Prostate gland (tissue), 2 donors: ENCODE results near the gene TBC1D3G. TPM values are rescaled to one million over a fixed set of nuclear protein-coding genes. Genes with fewer than 3 reads are reported as not detected.
"Not testable (repeated sequence)": the region's sequence is repeated elsewhere in the genome, so short reads cannot be mapped to it uniquely, and the experiment has no call there.

Experiments
- DNase-seq: peaks from one replicate; pipeline ENCODE4 v3.0.0-alpha.2; 2019; ENCODE audit warnings: low spot score
- H3K27ac ChIP-seq, 2 donors: fragments of 200-600 bp; sonication (generic); 2 replicates each; pipeline ENCODE4 v1.5.1; 2017 to 2019
- H3K27me3 ChIP-seq: fragments of 200-600 bp; sonication (generic); replicated peaks from 2 replicates; pipeline ENCODE4 v1.5.1; 2019; ENCODE audit not compliant: insufficient read depth
- H3K36me3 ChIP-seq, 2 donors: fragments of 200-600 bp; sonication (generic); 1 replicate in 1 of 2; 2 replicates in 1 of 2; pipeline versions ENCODE4 v1.5.1 to v1.8.1; 2017 to 2019
- H3K4me1 ChIP-seq: fragments of 200-600 bp; sonication (generic); replicated peaks from 2 replicates; pipeline ENCODE4 v1.5.1; 2019
- H3K4me3 ChIP-seq, 2 donors: fragments of 200-600 bp; sonication (generic); 2 replicates each; pipeline ENCODE4 v1.5.1; 2017 to 2019
- H3K9me3 ChIP-seq: fragments of 200-600 bp; sonication (generic); 2 replicates; pipeline ENCODE4 v1.5.1; 2017
- WGBS: methylation state at CpG from one replicate; pipeline ENCODE4 v1.1.5; 2018; 5-methylcytosine and 5-hydroxymethylcytosine counted together
- intact Hi-C: fragments of 100-400 bp; cut with DNase I; formaldehyde crosslinking; loops from one replicate; pipeline ENCODE4 v1.14.2; 2022
- small RNA-seq, 2 donors: library from RNA; depleted of rRNA; stranded (forward); fragments of <200 nt; gene quantifications; one replicate each; pipeline ENCODE3, GENCODE V24; 2016
- total RNA-seq, 2 donors: library from RNA; depleted of rRNA; stranded (reverse); fragments of >200 nt; gene quantifications; one replicate each; pipeline ENCODE4 v1.1.0, GENCODE V29; 2016

TBC1D3G gene
- 1 to 10 TPM in 1 of 2 donors, not detected in 1; 8.7 TPM for total RNA-seq

DNA sequence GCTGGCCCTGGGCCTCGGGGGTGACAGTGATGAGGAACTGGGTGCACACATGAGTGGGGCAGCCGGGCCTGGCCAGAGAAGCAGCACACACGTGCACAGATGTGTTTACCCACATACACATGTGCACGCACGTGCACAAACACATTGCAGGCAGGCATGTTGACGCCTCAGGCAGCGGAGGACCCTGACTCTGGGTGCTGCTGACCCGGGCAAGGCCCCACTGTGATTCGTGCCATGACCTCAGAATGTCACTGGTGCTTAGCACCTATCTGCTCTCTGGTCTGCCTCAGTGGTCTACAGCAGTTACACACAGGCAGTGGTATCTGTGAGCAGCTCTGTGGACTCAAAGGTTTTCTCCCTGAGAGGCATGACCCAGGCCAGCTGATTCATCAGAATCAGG lies at the start of gene TBC1D3G:
TBC1D3G (plus strand) TSS at position 301 of the 400 bp plus-strand sequence. CDS start 1,528 bp downstream, outside the sequence.
- intact Hi-C loops, H3K36me3 ChIP-seq, H3K27ac ChIP-seq, DNase-seq, H3K27me3 ChIP-seq, H3K4me3 ChIP-seq, H3K4me1 ChIP-seq, H3K9me3 ChIP-seq: not testable (repeated sequence)
- no CpG with 5 or more reads among the region's 9 CpGs for WGBS

DNA sequence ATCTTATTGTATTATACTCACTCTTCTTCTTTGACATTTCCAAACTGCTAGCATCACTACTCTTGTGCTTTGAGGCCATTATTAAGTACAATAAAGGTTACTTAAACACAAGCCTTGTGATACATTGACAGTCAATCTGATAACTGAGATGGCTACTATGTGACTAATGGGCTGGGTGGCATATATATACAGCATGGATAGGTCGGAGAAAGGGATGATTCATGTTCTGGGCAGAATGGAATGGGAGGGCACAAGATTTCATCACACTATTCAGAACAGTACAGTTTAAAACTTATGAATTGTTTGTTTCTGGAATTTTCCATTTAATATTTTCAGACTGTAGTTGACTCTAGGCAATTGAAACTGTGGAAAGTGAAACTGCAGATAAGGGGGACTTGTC lies 40.4 kb upstream of the TBC1D3G start:
- H3K4me1 ChIP-seq, H3K4me3 ChIP-seq, intact Hi-C loops, H3K27ac ChIP-seq, H3K27me3 ChIP-seq, H3K36me3 ChIP-seq, DNase-seq, H3K9me3 ChIP-seq: not testable (repeated sequence)
- no CpG with 5 or more reads among the region's 1 CpG for WGBS

DNA sequence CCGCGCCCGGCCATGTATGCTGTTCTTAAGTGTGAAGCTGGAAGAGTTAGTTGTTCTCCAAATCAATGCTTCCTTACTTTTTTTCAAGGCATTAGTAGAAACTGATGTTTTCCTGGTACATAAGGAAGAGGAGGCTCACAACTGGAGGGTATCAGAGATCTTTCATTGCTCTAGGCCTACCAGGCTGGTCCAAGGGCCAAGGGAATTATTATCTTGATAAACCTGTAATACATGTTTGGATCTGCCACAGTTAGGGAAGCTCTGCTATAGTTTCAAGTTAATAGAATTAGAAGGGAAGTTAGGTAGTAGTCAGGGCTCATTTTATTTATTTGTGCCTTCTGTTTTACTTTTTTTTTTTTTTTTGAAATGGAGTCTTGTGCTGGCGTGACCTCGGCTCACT lies 39.5 kb upstream of the TBC1D3G start:
- intact Hi-C loops, H3K9me3 ChIP-seq, H3K4me1 ChIP-seq, H3K36me3 ChIP-seq, DNase-seq, H3K27ac ChIP-seq, H3K27me3 ChIP-seq, H3K4me3 ChIP-seq: not testable (repeated sequence)
- 64% methylated on average over 2 of the region's 5 CpGs for WGBS

DNA sequence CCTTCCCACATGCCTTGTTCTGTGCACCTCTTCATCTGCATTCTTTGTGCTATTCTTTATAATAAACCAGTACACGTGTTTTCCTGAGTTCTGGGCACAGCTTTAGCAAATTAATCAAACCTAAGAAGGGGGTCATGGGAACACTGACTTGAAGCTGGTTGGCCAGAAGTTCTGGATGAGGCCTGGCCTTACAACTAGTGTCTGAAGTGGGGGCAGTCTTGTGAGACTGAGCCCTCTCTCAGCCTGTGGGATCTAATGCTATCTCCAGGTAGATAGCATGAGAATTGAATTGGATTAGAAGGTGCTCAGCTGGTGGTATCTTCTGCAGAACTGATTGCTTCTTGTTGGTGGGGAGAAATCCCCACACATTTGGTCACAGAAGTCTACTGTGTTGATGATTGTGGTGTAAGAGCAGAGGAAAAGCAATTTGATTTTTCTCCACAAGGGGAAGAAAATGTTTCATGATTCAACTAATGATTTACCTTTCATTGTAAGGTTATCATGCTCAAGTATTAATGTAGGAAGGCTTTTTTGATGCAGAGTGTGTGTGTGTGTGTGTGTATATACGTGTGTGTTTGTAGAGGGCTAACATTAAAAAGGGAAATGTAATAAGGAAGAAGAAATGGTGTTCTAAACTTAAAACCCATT lies 33.6 kb upstream of the TBC1D3G start:
- H3K9me3 ChIP-seq, H3K27ac ChIP-seq, H3K27me3 ChIP-seq, H3K4me3 ChIP-seq, DNase-seq, H3K4me1 ChIP-seq, intact Hi-C loops, H3K36me3 ChIP-seq: not testable (repeated sequence)
- WGBS: 62% methylated on average over 1 of the region's 2 CpGs

DNA sequence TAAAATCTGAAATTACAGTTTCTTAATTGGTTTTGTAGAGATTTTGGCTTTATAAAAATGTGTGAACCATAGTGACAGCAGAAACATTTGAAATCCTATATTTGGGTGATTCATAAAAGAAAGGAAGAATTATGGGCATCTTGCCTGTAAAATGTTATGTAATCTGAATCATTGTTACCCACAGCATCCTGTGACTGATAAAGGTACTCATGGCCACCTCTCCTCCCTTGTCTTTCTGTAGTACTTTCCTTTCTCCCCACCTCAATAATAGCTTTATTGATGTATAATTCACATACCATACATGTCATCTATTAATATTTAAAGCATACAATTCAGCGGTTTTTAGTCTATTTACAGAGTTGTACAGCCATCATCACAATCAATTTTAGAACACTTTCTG lies 28.5 kb upstream of the TBC1D3G start:
- H3K27ac ChIP-seq, H3K4me3 ChIP-seq, H3K36me3 ChIP-seq, intact Hi-C loops, H3K9me3 ChIP-seq, H3K4me1 ChIP-seq, DNase-seq, H3K27me3 ChIP-seq: not testable (repeated sequence)
- no CpG with 5 or more reads among the region's 1 CpG for WGBS

DNA sequence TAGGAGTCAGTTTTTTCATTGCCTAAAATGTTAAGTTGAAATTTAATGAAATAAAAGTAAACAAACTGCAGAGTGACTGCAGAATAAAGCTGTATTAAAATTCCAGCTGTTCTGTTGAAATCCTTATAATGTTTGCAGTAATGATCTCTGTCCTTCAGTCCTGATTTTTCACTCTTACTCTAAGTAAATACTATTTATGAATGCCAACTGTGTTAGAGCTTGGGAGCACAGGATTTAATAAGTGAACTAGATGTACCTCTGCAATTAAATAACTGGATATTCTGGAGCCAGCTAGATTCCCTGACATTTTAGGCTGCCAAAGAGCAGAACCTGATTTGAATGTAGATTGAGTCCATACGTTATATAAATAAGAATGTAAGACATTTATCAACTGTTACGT lies 7.9 kb upstream of the TBC1D3G start:
- DNase-seq, H3K4me3 ChIP-seq, H3K36me3 ChIP-seq, H3K27me3 ChIP-seq, H3K4me1 ChIP-seq, H3K9me3 ChIP-seq, H3K27ac ChIP-seq, intact Hi-C loops: not testable (repeated sequence)
- no CpG with 5 or more reads among the region's 2 CpGs for WGBS

DNA sequence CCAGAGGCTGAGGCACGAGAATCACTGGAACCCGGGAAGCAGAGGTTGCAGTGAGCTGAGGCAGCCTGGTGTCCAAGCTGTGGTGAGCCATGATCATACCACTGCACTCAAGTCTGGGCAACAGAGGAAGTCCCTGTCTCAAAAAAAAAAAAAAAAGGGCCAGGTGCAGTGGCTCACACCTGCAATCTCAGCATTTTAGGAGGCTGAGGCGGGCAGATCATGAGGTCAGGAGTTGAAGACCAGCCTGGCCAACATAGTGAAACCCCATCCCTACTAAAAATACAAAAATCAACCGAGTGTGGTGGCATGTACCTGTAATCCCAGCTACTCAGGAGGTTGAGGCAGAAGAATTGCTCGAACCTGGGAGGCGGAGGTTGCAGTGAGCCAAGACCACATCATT lies 38.8 kb downstream of the TBC1D3G start:
- H3K4me3 ChIP-seq, H3K27ac ChIP-seq, H3K36me3 ChIP-seq, DNase-seq, H3K9me3 ChIP-seq, intact Hi-C loops, H3K4me1 ChIP-seq, H3K27me3 ChIP-seq: not testable (repeated sequence)
- WGBS: 66% methylated on average over 2 of the region's 6 CpGs

DNA sequence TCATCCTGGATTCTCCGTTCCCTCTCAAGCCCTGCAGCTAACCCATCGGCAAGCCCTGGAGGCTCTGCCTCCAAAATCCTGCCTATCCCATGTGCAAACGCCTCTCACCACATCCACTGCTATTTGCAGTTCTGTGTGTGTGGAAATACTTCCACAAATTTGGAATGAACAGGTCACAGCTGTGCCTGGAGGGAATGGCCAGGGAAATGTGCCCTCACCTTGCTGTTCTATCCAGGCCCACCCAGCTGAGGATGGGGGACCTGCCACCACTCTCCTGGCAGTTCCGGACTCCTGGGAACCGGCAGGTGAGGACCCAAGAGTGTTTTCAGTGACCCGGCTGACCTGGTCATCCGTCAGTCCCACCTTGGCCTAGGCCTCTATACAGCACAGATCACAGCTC lies 52.3 kb downstream of the TBC1D3G start:
- no CpG with 5 or more reads among the region's 7 CpGs for WGBS
- DNase-seq: not testable (repeated sequence)

More for the DNA sequence above, 52.3 kb downstream of the TBC1D3G start:
- H3K4me3 ChIP-seq, H3K27ac ChIP-seq, H3K4me1 ChIP-seq, H3K9me3 ChIP-seq, H3K27me3 ChIP-seq, intact Hi-C loops, H3K36me3 ChIP-seq: not testable (repeated sequence)

Small RNA genes within 50 kb of the gene (small RNA-seq; reads per million reads assigned to genes)
- 0 reads per million in 2 donors for gene RF00019

Other genes with a start within 250 kb of the TBC1D3G start
- not detected for gene CCL3, start 233.7 kb upstream of the TBC1D3G start, total RNA-seq
- 1 to 10 TPM in 1 of 2 donors, under 1 TPM in 1; 0.57 to 1.5 TPM for gene CCL4, start 220.1 kb upstream of the TBC1D3G start, total RNA-seq
- 1 to 10 TPM in 1 of 2 donors, under 1 TPM in 1; 0.96 to 3.9 TPM for gene TBC1D3B, start 147.2 kb upstream of the TBC1D3G start, total RNA-seq
- gene CCL3L1, start 127.1 kb upstream of the TBC1D3G start, total RNA-seq: not detected
- under 1 TPM in 1 of 2 donors, not detected in 1; 0.32 TPM for gene CCL4L2, start 112.8 kb upstream of the TBC1D3G start, total RNA-seq
- under 1 TPM in 1 of 2 donors, not detected in 1; 0.85 TPM for gene TBC1D3I, start 59.3 kb upstream of the TBC1D3G start, total RNA-seq
- under 1 TPM in 1 of 2 donors, not detected in 1; 0.91 TPM for gene TBC1D3H, start 64.6 kb downstream of the TBC1D3G start, total RNA-seq
- gene ZNHIT3, start 162.8 kb downstream of the TBC1D3G start, total RNA-seq: 10 to 100 TPM; 29.1 to 36.9 TPM
- gene MYO19, start 211.0 kb downstream of the TBC1D3G start, total RNA-seq: 10 to 100 TPM; 49.4 to 56.4 TPM
- gene PIGW, start 211.1 kb downstream of the TBC1D3G start, total RNA-seq: 1 to 10 TPM; 6.4 to 7.1 TPM
- gene GGNBP2, start 221.0 kb downstream of the TBC1D3G start, total RNA-seq: 10 to 100 TPM; 34.8 to 71.7 TPM